Activated T-cell treated with anti-CD3 and anti-CD28 coated beads, Interleukin-2, amount 50 U/mL, for 4 hours (primary cell): Measurements from ENCODE around the gene RAE1. TPM values are rescaled to one million over a fixed set of nuclear protein-coding genes. Genes with fewer than 3 reads are reported as not detected.

Experiments used
- ATAC-seq, 2 donors: fragments of 200-7000 bp; cut with Tn5 transposase; one replicate each; pipeline ENCODE4 v1.10.0; 2021
- DNase-seq: peaks from one replicate; pipeline ENCODE4 v3.0.0-alpha.2; 2020
- H3K27me3 Mint-ChIP-seq: one replicate; pipeline ENCODE4 v1.8.0; 2021; ENCODE audit warnings: low read depth, mixed read lengths
- H3K36me3 Mint-ChIP-seq: one replicate; pipeline ENCODE4 v1.8.0; 2022; ENCODE audit warnings: mixed read lengths; ENCODE audit not compliant: insufficient read depth
- H3K4me1 Mint-ChIP-seq: one replicate; pipeline ENCODE4 v1.8.0; 2021; ENCODE audit warnings: low read depth, mixed read lengths
- H3K4me3 Mint-ChIP-seq: one replicate; pipeline ENCODE4 v1.8.0; 2021; ENCODE audit warnings: mild to moderate bottlenecking, moderate library complexity, mixed read lengths
- H3K9me3 Mint-ChIP-seq: one replicate; pipeline ENCODE4 v1.8.0; 2021; ENCODE audit warnings: mixed read lengths
- total RNA-seq, 3 donors: library from RNA; stranded (reverse); gene quantifications; one replicate each; pipeline ENCODE4 v1.2.1, GENCODE V29; 2021

Gene RAE1
- total RNA-seq, 3 donors from 2014 or later: 64.7 to 73.8 (median 68.5) TPM

- H3K9me3 Mint-ChIP-seq: no peaks in the 10 kb centered on the region
- H3K36me3 Mint-ChIP-seq: no peaks in the 10 kb centered on the region
- ATAC-seq (no peak), DNase-seq (no peak)
- H3K4me3 Mint-ChIP-seq: no peak overlapping the region
- peaks cover 31% of the 10 kb centered on the region for H3K4me1 Mint-ChIP-seq
- H3K27me3 Mint-ChIP-seq: peaks cover 2% of the 10 kb centered on the region
Measured at GRCh38 chr20:57422254-57422653, 71.2 kb downstream of the RAE1 start.

- H3K36me3 Mint-ChIP-seq: no peaks in the 10 kb centered on the region
- peaks cover 2% of the 10 kb centered on the region for H3K27me3 Mint-ChIP-seq
- H3K4me3 Mint-ChIP-seq: no peak overlapping the region
- ATAC-seq (no peak), DNase-seq (no peak)
- H3K9me3 Mint-ChIP-seq: no peaks in the 10 kb centered on the region
- H3K4me1 Mint-ChIP-seq: peaks cover 39% of the 10 kb centered on the region
Measured at GRCh38 chr20:57425150-57426013, 74.3 kb downstream of the RAE1 start.

- H3K27me3 Mint-ChIP-seq: peaks cover 2% of the 10 kb centered on the region
- ATAC-seq (no peak), DNase-seq (no peak)
- no peak overlapping the region for H3K4me3 Mint-ChIP-seq
- peaks cover 42% of the 10 kb centered on the region for H3K4me1 Mint-ChIP-seq
- no peaks in the 10 kb centered on the region for H3K36me3 Mint-ChIP-seq
- no peaks in the 10 kb centered on the region for H3K9me3 Mint-ChIP-seq
Measured at GRCh38 chr20:57426271-57426689, 75.2 kb downstream of the RAE1 start.

GRCh38 chr20:57426831-57427230 is 75.8 kb downstream of the RAE1 start:
- ATAC-seq (no peak), DNase-seq (no peak)
- Mint-ChIP-seq H3K9me3 (no peaks in the 10 kb centered on the region), H3K4me1 (peaks cover 47% of the 10 kb centered on the region), H3K4me3 (no peak overlapping the region), H3K27me3 (peaks cover 2% of the 10 kb centered on the region), H3K36me3 (no peaks in the 10 kb centered on the region)

GRCh38 chr20:57428324-57429158 is 77.5 kb downstream of the RAE1 start:
- Mint-ChIP-seq H3K9me3 (no peaks in the 10 kb centered on the region), H3K4me3 (no peak overlapping the region), H3K4me1 (peaks cover 62% of the 10 kb centered on the region), H3K36me3 (no peaks in the 10 kb centered on the region), H3K27me3 (peaks cover 2% of the 10 kb centered on the region)
- no peak for DNase-seq
- no peak for ATAC-seq

Other genes starting within 250 kb of the RAE1 start
- gene BMP7, start 84.6 kb upstream of the RAE1 start, total RNA-seq: under 1 TPM in 1 of 3 donors, not detected in 2; 0.08 TPM
- not detected for gene SPO11, start 21.5 kb upstream of the RAE1 start, total RNA-seq
- gene RBM38, start 40.1 kb downstream of the RAE1 start, total RNA-seq: 100 to 1,000 TPM; 123 to 172 (median 129) TPM
- gene CTCFL, start 173.9 kb downstream of the RAE1 start, total RNA-seq: under 1 TPM; 0.11 to 0.27 (median 0.15) TPM
- gene PCK1, start 209.9 kb downstream of the RAE1 start, total RNA-seq: under 1 TPM; 0.21 to 0.68 (median 0.22) TPM